IMR-90 (cell line): Measurements from ENCODE around the gene CHD3. TPM values are rescaled to one million over a fixed set of nuclear protein-coding genes. Genes with fewer than 3 reads are reported as not detected.

ENCODE experiments used
- ATAC-seq: fragments of 200-7000 bp; cut with Tn5 transposase; 2 replicates; pipeline ENCODE4 v1.9.1; 2020; ENCODE audit warnings: low read depth, mild to moderate bottlenecking, moderate library complexity
- BruUV-seq: library from RNA; stranded (reverse); fragments of 400-500 nt; replicated peaks from 2 replicates; lab custom pipeline; 2021; lab: Mats Ljungman, UMichigan
- CTCF ChIA-PET: fragments of 300-600 bp; formaldehyde crosslinking; extraction: SDS; loops from one replicate; lab custom pipeline; 2021; ENCODE audit warnings: antibody characterized with exemption; lab: Yijun Ruan, JAX
- POLR2A ChIA-PET: fragments of 300-600 bp; sonication (Branson Sonifier 250); formaldehyde crosslinking; loops from one replicate; lab custom pipeline; 2022; ENCODE audit warnings: antibody characterized with exemption; ENCODE audit not compliant: unreplicated experiment; lab: Charles Lee
- DNase-seq: peaks from one replicate; pipeline ENCODE4 v3.0.0; 2013
- H2AFZ ChIP-seq: replicated peaks from 2 replicates; pipeline ENCODE3; 2013; ENCODE audit warnings: low read length, mild to moderate bottlenecking; ENCODE audit not compliant: poor library complexity
- H2AK5ac ChIP-seq: 2 replicates; pipeline ENCODE4 v1.6.1; 2013; ENCODE audit warnings: low read depth, low read length, inconsistent platforms
- H2AK9ac ChIP-seq: replicated peaks from 2 replicates; pipeline ENCODE3; 2013; ENCODE audit warnings: mild to moderate bottlenecking, low read depth, low read length, moderate library complexity; ENCODE audit not compliant: poor library complexity
- H2BK120ac ChIP-seq: 2 replicates; pipeline ENCODE4 v1.6.1; 2013; ENCODE audit warnings: low read depth, low read length, inconsistent platforms
- H2BK15ac ChIP-seq: 3 replicates; pipeline ENCODE4 v1.6.1; 2013; ENCODE audit warnings: low read depth, low read length, inconsistent platforms
- H2BK20ac ChIP-seq: 2 replicates; pipeline ENCODE4 v1.6.1; 2013; ENCODE audit warnings: low read depth, mild to moderate bottlenecking, inconsistent platforms, low read length, moderate library complexity
- H2BK5ac ChIP-seq: 2 replicates; pipeline ENCODE4 v1.6.1; 2013; ENCODE audit warnings: mild to moderate bottlenecking, low read depth, low read length, inconsistent platforms; ENCODE audit not compliant: poor library complexity, severe bottlenecking
- H3K14ac ChIP-seq: replicated peaks from 2 replicates; pipeline ENCODE4 v1.6.1; 2013; ENCODE audit warnings: low read depth, low read length, inconsistent platforms
- H3K18ac ChIP-seq: 2 replicates; pipeline ENCODE4 v1.6.1; 2013; ENCODE audit warnings: low read depth, low read length, control low read depth
- H3K23ac ChIP-seq: 2 replicates; pipeline ENCODE4 v1.6.1; 2013; ENCODE audit warnings: low read depth, low read length, inconsistent platforms
- H3K27ac ChIP-seq: 2 replicates; pipeline ENCODE4 v1.5.1; 2013; ENCODE audit warnings: mild to moderate bottlenecking, control low read depth, low read length; ENCODE audit not compliant: insufficient read depth
- H3K27me3 ChIP-seq: 2 replicates; pipeline ENCODE4 v1.6.1; 2013; ENCODE audit warnings: low read length; ENCODE audit not compliant: control insufficient read depth, insufficient read depth
- H3K36me3 ChIP-seq: 2 replicates; pipeline ENCODE4 v1.6.1; 2013; ENCODE audit warnings: low read length, mixed read lengths; ENCODE audit not compliant: control insufficient read depth, insufficient read depth
- H3K4ac ChIP-seq: 2 replicates; pipeline ENCODE4 v1.6.1; 2013; ENCODE audit warnings: low read depth, low read length, inconsistent platforms
- H3K4me1 ChIP-seq: 2 replicates; pipeline ENCODE4 v1.6.1; 2013; ENCODE audit warnings: low read length, mixed read lengths; ENCODE audit not compliant: control insufficient read depth, insufficient read depth
- H3K4me2 ChIP-seq: 2 replicates; pipeline ENCODE4 v1.6.1; 2013; ENCODE audit warnings: low read depth, mild to moderate bottlenecking, control low read depth, low read length, moderate library complexity
- H3K4me3 ChIP-seq: 2 replicates; pipeline ENCODE4 v1.5.1; 2013; ENCODE audit warnings: low read depth, mild to moderate bottlenecking, control low read depth, low read length, moderate library complexity; ENCODE audit not compliant: insufficient read depth
- H3K56ac ChIP-seq: 2 replicates; pipeline ENCODE4 v1.6.1; 2013; ENCODE audit warnings: low read length, inconsistent platforms; ENCODE audit not compliant: insufficient read depth; ENCODE audit errors: extremely low read depth
- H3K79me1 ChIP-seq, 2 experiments: 2 replicates each; pipeline ENCODE4 v1.6.1; 2013; ENCODE audit warnings: low read length in 2 of 2, inconsistent platforms in 1 of 2, low read depth in 1 of 2
- H3K9ac ChIP-seq: 2 replicates; pipeline ENCODE4 v1.6.1; 2013; ENCODE audit warnings: low read depth, low read length, control low read depth
- H3K9me1 ChIP-seq: 2 replicates; pipeline ENCODE4 v1.6.1; 2013; ENCODE audit warnings: low read length, inconsistent platforms; ENCODE audit not compliant: insufficient read depth
- H3K9me3 ChIP-seq: 2 replicates; pipeline ENCODE4 v1.6.1; 2013; ENCODE audit warnings: low read length; ENCODE audit not compliant: control insufficient read depth, insufficient read depth
- H4K20me1 ChIP-seq: 2 replicates; pipeline ENCODE4 v1.6.1; 2013; ENCODE audit warnings: low read length, inconsistent platforms; ENCODE audit not compliant: insufficient read depth
- H4K5ac ChIP-seq: 2 replicates; pipeline ENCODE4 v1.6.1; 2013; ENCODE audit warnings: mild to moderate bottlenecking, low read depth, low read length, control low read depth
- H4K8ac ChIP-seq, 2 experiments: 2 replicates each; pipeline ENCODE4 v1.6.1; 2013; ENCODE audit warnings: low read depth in 2 of 2, low read length in 2 of 2, control low read depth in 1 of 2, inconsistent platforms in 1 of 2
- H4K91ac ChIP-seq: 2 replicates; pipeline ENCODE4 v1.6.1; 2013; ENCODE audit warnings: low read depth, low read length, inconsistent platforms; ENCODE audit not compliant: insufficient read depth
- NFE2L2 ChIP-seq: fragments of 150-350 bp; IDR thresholded peaks from 2 replicates; pipeline ENCODE4 v1.6.1; 2016; ENCODE audit warnings: low read depth, mild to moderate bottlenecking, low read length
- WGBS, 2 experiments: methylation state at CpG; one replicate each; pipeline versions ENCODE4 v1.1.5 to v1.1.7; 2013; ENCODE audit warnings: missing lambda C conversion rate in 2 of 2; ENCODE audit not compliant: insufficient read length in 1 of 2; ENCODE audit errors: extremely low coverage in 2 of 2; 5-methylcytosine and 5-hydroxymethylcytosine counted together
- dilution Hi-C: fragments of 300-500 bp; cut with HindIII; formaldehyde crosslinking; loops from one replicate; pipeline ENCODE4 v1.14.3; 2018; ENCODE audit warnings: low sequenced_read_pairs; ENCODE audit not compliant: unreplicated experiment
- in situ Hi-C: fragments of 300-500 bp; cut with MboI; formaldehyde crosslinking; loops from 3 replicates; pipeline ENCODE4 v1.14.3; 2019; ENCODE audit warnings: low sequenced_read_pairs, inconsistent platforms, mixed read lengths
- intact Hi-C: fragments of 100-400 bp; cut with micrococcal nuclease; formaldehyde crosslinking; loops from 2 replicates; pipeline ENCODE4 v1.10.0; 2022
- polyA plus RNA-seq, 3 experiments: library from polyadenylated mRNA; depleted of rRNA; stranded (reverse); fragments of >200 nt; gene quantifications; 2 replicates each; pipeline ENCODE4 v1.2.3, GENCODE V29; 2012; ENCODE audit warnings: low replicate concordance in 1 of 3
- total RNA-seq: library from RNA; depleted of rRNA; stranded (reverse); fragments of >200 nt; gene quantifications from 2 replicates; pipeline ENCODE4 v1.2.3, GENCODE V29; 2012

CHD3 gene
- total and polyA plus RNA-seq, 2 of the 4 experiments (the other 2 are of a cell fraction): 65.4 to 78.1 TPM

- no peak overlapping the region for H3K4ac ChIP-seq
- no peaks in the 10 kb centered on the region for H3K9me3 ChIP-seq
- H3K9ac ChIP-seq: no peak overlapping the region
- H2BK5ac ChIP-seq: no peak overlapping the region
- peaks cover 53% of the 10 kb centered on the region for H3K36me3 ChIP-seq
- H3K14ac ChIP-seq: no peak overlapping the region
- no peak overlapping the region for H4K5ac ChIP-seq
- BruUV-seq: no TSS peak
- POLR2A ChIA-PET: no interaction called here
- H2BK120ac ChIP-seq: no peak overlapping the region
- no peak overlapping the region for H3K18ac ChIP-seq
- H3K9me1 ChIP-seq: no peaks in the 10 kb centered on the region
- ATAC-seq (no peak), DNase-seq (no peak)
- no peak overlapping the region for H2AK9ac ChIP-seq
- no peaks in the 10 kb centered on the region for H4K20me1 ChIP-seq
- H4K8ac ChIP-seq: no peak overlapping the region
- no peaks in the 10 kb centered on the region for H3K27me3 ChIP-seq
- no peak overlapping the region for H2AFZ ChIP-seq
- no peaks in the 10 kb centered on the region for H3K4me1 ChIP-seq
- H3K4me2 ChIP-seq: no peak overlapping the region
- no peak overlapping the region for H3K27ac ChIP-seq
- no peak overlapping the region for H4K91ac ChIP-seq
- in situ Hi-C loops: no loop called here
- CTCF ChIA-PET: interaction anchor here (0.8 to 1.1 kb wide), 2 partner anchors 49 to 50 kb away, joined by 3 read pairs; no protein-coding TSS in a partner anchor
- H2BK15ac ChIP-seq: no peak overlapping the region
- no peak overlapping the region for H3K56ac ChIP-seq
- H3K23ac ChIP-seq: no peak overlapping the region
- H2AK5ac ChIP-seq: no peak overlapping the region
- H2BK20ac ChIP-seq: no peak overlapping the region
- no peak overlapping the region for H3K4me3 ChIP-seq
- dilution Hi-C loops: no loop called here
- TF ChIP-seq NFE2L2: no peak
- WGBS, 2 experiments: 96% methylated on average over 4 of the region's 4 CpGs; no CpG with 5 or more reads in 1 of the 2 experiments
- intact Hi-C loops: no loop called here
- peaks cover 9 to 21% of the 10 kb centered on the region in 2 experiments for H3K79me1 ChIP-seq
Measured at GRCh38 chr17:7940034-7940433, 51.4 kb downstream of the CHD3 start.
